OCI-LY1 (cell line): Measurements from ENCODE around the gene SEZ6.

Experiments
- H2AFZ ChIP-seq: fragments of 200-600 bp; sonication (generic), shearing (Covaris generic); 2 replicates; pipeline ENCODE4 v1.6.0; 2014; ENCODE audit warnings: antibody characterized with exemption, mild to moderate bottlenecking, low read length
- H3F3A ChIP-seq: fragments of 200-600 bp; sonication (generic), shearing (Covaris generic); 2 replicates; pipeline ENCODE4 v1.6.0; 2014; ENCODE audit warnings: mild to moderate bottlenecking, antibody characterized with exemption, low read length, moderate library complexity; ENCODE audit not compliant: insufficient read depth
- H3K27ac ChIP-seq: fragments of 200-600 bp; sonication (generic); 2 replicates; pipeline ENCODE4 v1.5.1; 2014; ENCODE audit warnings: low read length, mixed run types, mild to moderate bottlenecking, low read depth; ENCODE audit not compliant: poor library complexity, severe bottlenecking
- H3K27me3 ChIP-seq: fragments of 200-600 bp; sonication (generic); 2 replicates; pipeline ENCODE4 v1.6.0; 2014; ENCODE audit warnings: antibody characterized with exemption, mild to moderate bottlenecking, low read length, moderate library complexity; ENCODE audit not compliant: insufficient read depth
- H3K36me3 ChIP-seq: fragments of 200-600 bp; sonication (generic); 2 replicates; pipeline ENCODE4 v1.6.1; 2014; ENCODE audit warnings: mild to moderate bottlenecking, antibody characterized with exemption, low read length, moderate library complexity, mixed read lengths; ENCODE audit not compliant: insufficient read depth
- H3K4me1 ChIP-seq: fragments of 200-600 bp; sonication (generic); 2 replicates; pipeline ENCODE4 v1.5.1; 2014; ENCODE audit warnings: mild to moderate bottlenecking, low read length, moderate library complexity; ENCODE audit not compliant: insufficient read depth, severe bottlenecking
- H3K4me2 ChIP-seq: fragments of 200-600 bp; sonication (generic), shearing (Covaris generic); 2 replicates; pipeline ENCODE4 v1.6.1; 2014; ENCODE audit warnings: low read length
- H3K4me3 ChIP-seq: fragments of 200-600 bp; sonication (generic); 2 replicates; pipeline ENCODE4 v1.5.1; 2014; ENCODE audit warnings: low read length, low read depth, mild to moderate bottlenecking, mixed read lengths; ENCODE audit not compliant: poor library complexity, severe bottlenecking
- H3K79me2 ChIP-seq: fragments of 200-600 bp; shearing (Covaris generic); 2 replicates; pipeline ENCODE4 v1.6.1; 2016; ENCODE audit warnings: mixed run types, low read length, mixed read lengths; ENCODE audit not compliant: insufficient read depth
- H3K9ac ChIP-seq: fragments of 200-600 bp; sonication (generic), shearing (Covaris generic); 2 replicates; pipeline ENCODE4 v1.6.1; 2014; ENCODE audit warnings: mild to moderate bottlenecking, low read length, mixed read lengths
- H3K9me2 ChIP-seq: fragments of 200-600 bp; sonication (generic), shearing (Covaris generic); 2 replicates; pipeline ENCODE4 v1.6.1; 2014; ENCODE audit warnings: low read depth, mild to moderate bottlenecking, low read length, mixed read lengths
- H3K9me3 ChIP-seq: fragments of 200-600 bp; shearing (Covaris generic); 2 replicates; pipeline ENCODE4 v1.6.1; 2014; ENCODE audit warnings: low read length, mixed read lengths
- H4K20me1 ChIP-seq: fragments of 200-600 bp; sonication (generic), shearing (Covaris generic); 2 replicates; pipeline ENCODE4 v1.6.0; 2016; ENCODE audit warnings: mild to moderate bottlenecking, low read length; ENCODE audit not compliant: insufficient read depth
- CTCF ChIP-seq: fragments of 200-600 bp; sonication (generic), shearing (Covaris generic); IDR thresholded peaks from 2 replicates; pipeline ENCODE4 v1.5.1; 2017; ENCODE audit warnings: mild to moderate bottlenecking, antibody characterized with exemption, low read length, moderate library complexity, mixed read lengths
- EZH2 ChIP-seq: fragments of 200-600 bp; sonication (generic), shearing (Covaris generic); IDR thresholded peaks from 2 replicates; pipeline ENCODE4 v1.8.0; 2017; ENCODE audit warnings: borderline replicate concordance, mixed run types, mild to moderate bottlenecking, antibody characterized with exemption, low read length, moderate library complexity, mixed read lengths

Gene SEZ6

DNA sequence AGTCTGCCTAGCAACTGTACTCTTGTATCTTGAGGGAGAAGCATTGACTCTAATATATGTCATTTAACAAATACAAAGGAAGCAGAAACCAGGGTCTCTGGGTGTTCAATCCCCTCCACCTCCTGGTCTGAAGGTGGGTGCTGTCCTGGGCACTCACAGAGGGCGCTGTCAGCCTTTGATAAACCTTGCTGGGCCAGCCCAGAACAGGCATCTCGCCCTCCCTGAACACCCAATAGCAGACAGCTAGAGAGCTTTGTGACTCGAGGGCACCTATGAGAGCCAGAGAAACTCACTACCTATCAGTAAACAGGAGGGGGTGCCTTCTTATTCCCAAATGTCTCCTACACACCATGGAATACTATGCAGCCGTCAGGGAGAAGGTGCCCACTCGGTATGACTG is 30.8 kb upstream of the SEZ6 start:
- H3F3A ChIP-seq = no peaks in the 10 kb centered on the region
- H3K27ac ChIP-seq = no peak overlapping the region
- H3K4me1 ChIP-seq = no peaks in the 10 kb centered on the region
- TF ChIP-seq EZH2 (no peak), CTCF (0 out of 2 replicates have a peak, but pooled peaks have one; percentile 4)
- H3K4me3 ChIP-seq = no peak overlapping the region
- no peaks in the 10 kb centered on the region for H3K9me2 ChIP-seq
- H3K36me3 ChIP-seq = no peaks in the 10 kb centered on the region; the same call in 1 of the 2 replicates
- no peak overlapping the region for H3K4me2 ChIP-seq
- peaks cover 7% of the 10 kb centered on the region; the same call in 1 of the 2 replicates for H3K27me3 ChIP-seq
- no peaks in the 10 kb centered on the region for H4K20me1 ChIP-seq
- peaks cover 8% of the 10 kb centered on the region for H3K9me3 ChIP-seq
- no peak overlapping the region for H3K9ac ChIP-seq
- H3K79me2 ChIP-seq = no peaks in the 10 kb centered on the region
- no peak overlapping the region for H2AFZ ChIP-seq

GRCh38 chr17:29034510-29034909 is 28.7 kb upstream of the SEZ6 start:
- no peak overlapping the region for H3K9ac ChIP-seq
- no peaks in the 10 kb centered on the region for H3K4me1 ChIP-seq
- H3F3A ChIP-seq = no peaks in the 10 kb centered on the region
- H3K27me3 ChIP-seq = peaks cover 12% of the 10 kb centered on the region; the same call in 1 of the 2 replicates
- H3K4me3 ChIP-seq = no peak overlapping the region
- peaks cover 8% of the 10 kb centered on the region for H3K9me3 ChIP-seq
- no peaks in the 10 kb centered on the region for H3K9me2 ChIP-seq
- no peaks in the 10 kb centered on the region for H3K79me2 ChIP-seq
- no peak for TF ChIP-seq EZH2
- no peak for TF ChIP-seq CTCF
- no peak overlapping the region for H2AFZ ChIP-seq
- no peaks in the 10 kb centered on the region; the same call in 1 of the 2 replicates for H3K36me3 ChIP-seq
- H3K4me2 ChIP-seq = no peak overlapping the region
- H3K27ac ChIP-seq = no peak overlapping the region
- H4K20me1 ChIP-seq = no peaks in the 10 kb centered on the region

DNA sequence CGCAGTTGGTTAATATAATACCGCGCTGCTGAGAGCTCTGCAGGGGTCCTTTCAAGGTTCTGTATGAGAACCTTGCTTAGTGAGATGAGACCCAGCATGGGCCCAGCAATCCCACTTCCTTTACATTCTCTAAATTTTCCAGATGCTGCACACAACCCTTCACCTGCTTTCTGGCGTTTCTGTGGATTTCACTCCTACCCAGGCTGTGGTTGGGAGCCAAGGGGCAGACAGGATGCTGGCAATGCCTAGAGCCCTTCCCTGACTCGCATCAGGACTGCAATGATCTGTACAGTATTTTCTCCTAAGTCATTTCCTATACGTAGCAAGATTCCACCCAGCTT is 27.0 kb upstream of the SEZ6 start:
- TF ChIP-seq EZH2 (no peak), CTCF (no peak)
- no peak overlapping the region for H3K4me2 ChIP-seq
- no peaks in the 10 kb centered on the region for H4K20me1 ChIP-seq
- peaks cover 8% of the 10 kb centered on the region for H3K9me3 ChIP-seq
- H3K9me2 ChIP-seq = no peaks in the 10 kb centered on the region
- no peak overlapping the region for H3K4me3 ChIP-seq
- H3K36me3 ChIP-seq = no peaks in the 10 kb centered on the region; the same call in 1 of the 2 replicates
- H3K27me3 ChIP-seq = peaks cover 12% of the 10 kb centered on the region; the same call in 1 of the 2 replicates
- H3K27ac ChIP-seq = no peak overlapping the region
- H3K79me2 ChIP-seq = no peaks in the 10 kb centered on the region
- no peak overlapping the region for H3K9ac ChIP-seq
- no peaks in the 10 kb centered on the region for H3K4me1 ChIP-seq
- H2AFZ ChIP-seq = no peak overlapping the region
- H3F3A ChIP-seq = no peaks in the 10 kb centered on the region
